Endodermal cell (in vitro differentiated cells): ENCODE results near the gene CCL21. TPM values are rescaled to one million over a fixed set of nuclear protein-coding genes. Genes with fewer than 3 reads are reported as not detected.
"Not testable (repeated sequence)": the region's sequence is repeated elsewhere in the genome, so short reads cannot be mapped to it uniquely, and the experiment has no call there.

ENCODE experiments used
- DNase-seq: peaks from one replicate; pipeline ENCODE4 v3.0.0-alpha.2; 2017
- H3K27ac ChIP-seq: 2 replicates; pipeline ENCODE4 v1.5.1; 2013; ENCODE audit warnings: mild to moderate bottlenecking, low read depth, low read length, moderate library complexity
- H3K27me3 ChIP-seq: 2 replicates; pipeline ENCODE4 v1.6.1; 2013; ENCODE audit warnings: mild to moderate bottlenecking, low read length, moderate library complexity; ENCODE audit not compliant: insufficient read depth, control insufficient read depth, poor library complexity, severe bottlenecking
- H3K36me3 ChIP-seq: 2 replicates; pipeline ENCODE4 v1.7.0; 2013; ENCODE audit warnings: mild to moderate bottlenecking, low read length, moderate library complexity; ENCODE audit not compliant: control insufficient read depth, insufficient read depth
- H3K4me1 ChIP-seq: one replicate; pipeline ENCODE4 v1.7.0; 2013; ENCODE audit warnings: low read length; ENCODE audit not compliant: control insufficient read depth, insufficient read depth
- H3K4me3 ChIP-seq: 2 replicates; pipeline ENCODE4 v1.5.1; 2013; ENCODE audit warnings: mild to moderate bottlenecking, low read length, moderate library complexity
- H3K9ac ChIP-seq: 2 replicates; pipeline ENCODE4 v1.6.1; 2013; ENCODE audit warnings: mild to moderate bottlenecking, low read length, moderate library complexity; ENCODE audit not compliant: poor library complexity, severe bottlenecking; ENCODE audit errors: extremely low read depth
- H3K9me3 ChIP-seq: 2 replicates; pipeline ENCODE4 v1.6.1; 2013; ENCODE audit warnings: mild to moderate bottlenecking, low read length, moderate library complexity; ENCODE audit not compliant: control insufficient read depth
- H3K27ac Mint-ChIP-seq: 2 replicates; pipeline ENCODE4 v1.8.0; 2020; ENCODE audit warnings: mixed read lengths
- H3K27me3 Mint-ChIP-seq: 2 replicates; pipeline ENCODE4 v1.8.0; 2021; ENCODE audit warnings: mild to moderate bottlenecking, mixed read lengths; ENCODE audit not compliant: insufficient read depth
- H3K36me3 Mint-ChIP-seq: 2 replicates; pipeline ENCODE4 v1.8.0; 2020; ENCODE audit warnings: low read depth, mixed read lengths
- H3K4me1 Mint-ChIP-seq: 2 replicates; pipeline ENCODE4 v1.8.0; 2020; ENCODE audit warnings: mixed read lengths
- H3K4me3 Mint-ChIP-seq: 2 replicates; pipeline ENCODE4 v1.8.0; 2020; ENCODE audit warnings: mild to moderate bottlenecking, moderate library complexity, mixed read lengths
- H3K9me3 Mint-ChIP-seq: 2 replicates; pipeline ENCODE4 v1.8.0; 2020; ENCODE audit warnings: mild to moderate bottlenecking, mixed read lengths
- CTCF ChIP-seq: fragments of 200-600 bp; sonication (generic); conservative IDR thresholded peaks from 2 replicates; pipeline ENCODE4 v1.5.0; 2021; ENCODE audit warnings: antibody characterized with exemption, mild to moderate bottlenecking
- WGBS, 2 experiments: methylation state at CpG; one replicate each; pipeline versions ENCODE4 v1.1.5 to v1.1.7; 2013; ENCODE audit warnings: missing lambda C conversion rate in 2 of 2, mixed read lengths in 1 of 2; ENCODE audit not compliant: insufficient coverage in 1 of 2, insufficient read length in 1 of 2; 5-methylcytosine and 5-hydroxymethylcytosine counted together
- total RNA-seq, 2 donors: library from RNA; stranded (reverse); fragmentation: NEBNext Ultra II Directional in 1 of 2; extraction: Animal tissue kit (Norgen Biotek cat#: 25700) in 1 of 2; gene quantifications; 2 replicates in 1 of 2; 3 replicates in 1 of 2; pipeline ENCODE4 v1.2.1, GENCODE V29; 2021

The CCL21 gene
- total RNA-seq, 2 donors from 2014 or later, result not detected

DNA sequence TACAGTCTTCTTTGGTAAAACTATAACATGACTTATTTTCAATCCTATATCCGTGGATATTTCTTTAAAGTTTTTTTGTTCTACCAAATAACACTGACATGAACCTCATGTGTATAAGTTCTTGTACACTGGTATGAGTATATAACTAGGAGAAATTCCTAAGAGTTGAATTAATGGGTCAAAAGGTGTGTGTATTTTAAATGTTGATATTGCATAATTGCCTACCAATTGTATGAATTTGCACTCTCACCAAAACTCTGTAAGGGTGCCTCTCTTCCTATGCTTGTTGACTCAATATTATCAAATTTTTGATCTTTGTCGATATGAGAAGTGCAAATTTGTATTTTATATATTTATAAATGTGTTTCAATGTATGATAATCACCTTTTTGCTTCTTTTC is 22.9 kb upstream of the CCL21 start:
- no peaks in the 10 kb centered on the region for H3K36me3 Mint-ChIP-seq
- no peak overlapping the region for H3K4me3 ChIP-seq
- no peak for TF ChIP-seq CTCF
- no peak for DNase-seq
- H3K27me3 Mint-ChIP-seq, result peaks cover 19% of the 10 kb centered on the region
- no peaks in the 10 kb centered on the region for H3K4me1 ChIP-seq
- H3K9ac ChIP-seq, result no peak overlapping the region
- no peaks in the 10 kb centered on the region for H3K4me1 Mint-ChIP-seq
- no peaks in the 10 kb centered on the region for H3K36me3 ChIP-seq
- no peaks in the 10 kb centered on the region for H3K9me3 ChIP-seq
- no peak overlapping the region for H3K27ac Mint-ChIP-seq
- H3K27me3 ChIP-seq, result peaks cover 8% of the 10 kb centered on the region
- H3K27ac ChIP-seq, result no peak overlapping the region
- H3K9me3 Mint-ChIP-seq, result no peaks in the 10 kb centered on the region
- WGBS, 2 experiments, result no CpG with 5 or more reads among the region's 2 CpGs
- no peak overlapping the region for H3K4me3 Mint-ChIP-seq

GRCh38 chr9:34732478-34732877 is 22.5 kb upstream of the CCL21 start:
- Mint-ChIP-seq H3K36me3 (no peaks in the 10 kb centered on the region), H3K27ac (no peak overlapping the region), H3K9me3 (no peaks in the 10 kb centered on the region), H3K4me1 (no peaks in the 10 kb centered on the region), H3K27me3 (peaks cover 22% of the 10 kb centered on the region), H3K4me3 (no peak overlapping the region)
- Histone ChIP-seq H3K9me3 (no peaks in the 10 kb centered on the region), H3K9ac (no peak overlapping the region), H3K4me3 (no peak overlapping the region), H3K4me1 (no peaks in the 10 kb centered on the region), H3K27me3 (peaks cover 10% of the 10 kb centered on the region), H3K36me3 (no peaks in the 10 kb centered on the region), H3K27ac (no peak overlapping the region)
- no peak for TF ChIP-seq CTCF
- 80 to 91% methylated on average over 1 of the region's 1 CpG for WGBS, 2 experiments
- DNase-seq, result no peak

GRCh38 chr9:34723141-34723540 is 13.2 kb upstream of the CCL21 start:
- no peaks in the 10 kb centered on the region for H3K9me3 Mint-ChIP-seq
- no peaks in the 10 kb centered on the region for H3K36me3 Mint-ChIP-seq
- Histone ChIP-seq H3K9ac (no peak overlapping the region), H3K4me3 (no peak overlapping the region), H3K27ac (no peak overlapping the region), H3K9me3 (no peaks in the 10 kb centered on the region), H3K27me3 (peaks cover 5% of the 10 kb centered on the region), H3K36me3 (no peaks in the 10 kb centered on the region), H3K4me1 (no peaks in the 10 kb centered on the region)
- WGBS, 2 experiments, result 80 to 92% methylated on average over 2 to 11 of the region's 11 CpGs
- H3K27ac Mint-ChIP-seq, result no peak overlapping the region
- DNase-seq, result no peak
- no peak overlapping the region for H3K4me3 Mint-ChIP-seq
- peaks cover 29% of the 10 kb centered on the region for H3K27me3 Mint-ChIP-seq
- TF ChIP-seq CTCF, result no peak
- no peaks in the 10 kb centered on the region for H3K4me1 Mint-ChIP-seq

- H3K27ac Mint-ChIP-seq, H3K27ac ChIP-seq, H3K9me3 ChIP-seq, DNase-seq, H3K27me3 ChIP-seq, H3K36me3 Mint-ChIP-seq, H3K4me1 ChIP-seq, H3K4me3 ChIP-seq, H3K9me3 Mint-ChIP-seq, H3K9ac ChIP-seq, H3K4me1 Mint-ChIP-seq, H3K4me3 Mint-ChIP-seq, H3K36me3 ChIP-seq: not testable (repeated sequence)
- peaks cover 22% of the 10 kb centered on the region for H3K27me3 Mint-ChIP-seq
Measured at GRCh38 chr9:34719769-34720025, 9.8 kb upstream of the CCL21 start.
